UCSD-AML1 (cell line): ENCODE measurements around the gene ENTPD6.

Experiments
- DNase-seq: peaks from one replicate; lab custom pipeline; 2025; ENCODE audit not compliant: unreplicated experiment; lab: John Stamatoyannopoulos, UW

ENTPD6 gene

DNA sequence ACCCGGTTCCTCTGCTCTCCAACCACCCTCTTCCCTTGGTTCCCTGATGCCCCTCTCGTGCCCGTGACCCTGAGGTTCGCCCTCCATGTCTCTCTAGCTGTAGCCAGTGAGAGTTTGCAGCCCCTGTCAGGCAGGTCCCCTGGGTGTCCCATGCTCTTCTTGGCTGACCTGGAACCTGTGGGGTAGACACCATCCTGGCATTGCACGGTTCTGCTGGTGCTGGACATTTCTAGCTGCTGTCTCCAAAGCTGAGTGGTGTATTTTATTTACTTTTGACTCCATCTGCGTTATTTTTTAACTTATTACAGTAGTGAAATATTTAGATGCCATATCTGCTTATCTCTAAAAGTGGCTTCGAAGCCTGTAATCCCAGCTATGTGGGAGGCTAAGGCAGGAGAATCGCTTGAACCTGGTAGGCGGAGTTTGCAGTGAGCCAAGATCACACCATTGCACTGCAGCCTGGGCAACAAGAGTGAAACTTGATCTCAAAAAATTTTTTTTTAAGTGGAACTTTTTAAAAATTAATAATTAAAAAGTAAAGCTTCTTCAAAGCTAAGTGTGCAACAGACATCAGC lies 12.5 kb downstream of the ENTPD6 start:
- no peak for DNase-seq

DNA sequence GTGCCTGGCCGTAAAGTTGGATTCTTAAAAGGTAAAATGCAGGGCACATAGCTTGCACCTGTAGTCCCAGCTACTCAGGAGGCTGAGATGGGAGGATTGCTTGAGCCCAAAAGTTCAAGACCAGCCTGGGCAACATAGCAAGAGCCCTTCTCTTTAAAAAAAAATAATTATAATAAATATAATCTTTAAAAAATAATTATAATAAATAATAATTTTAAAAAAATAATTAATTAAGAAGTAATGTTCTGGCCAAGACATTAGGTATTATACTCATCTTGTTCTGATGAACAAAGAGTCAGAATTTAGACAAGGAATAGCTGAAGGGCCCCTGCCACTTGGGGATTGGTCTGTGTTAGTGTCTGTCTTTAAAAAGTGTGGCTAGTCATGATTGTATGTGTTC lies 13.9 kb downstream of the ENTPD6 start:
- no peak for DNase-seq

DNA sequence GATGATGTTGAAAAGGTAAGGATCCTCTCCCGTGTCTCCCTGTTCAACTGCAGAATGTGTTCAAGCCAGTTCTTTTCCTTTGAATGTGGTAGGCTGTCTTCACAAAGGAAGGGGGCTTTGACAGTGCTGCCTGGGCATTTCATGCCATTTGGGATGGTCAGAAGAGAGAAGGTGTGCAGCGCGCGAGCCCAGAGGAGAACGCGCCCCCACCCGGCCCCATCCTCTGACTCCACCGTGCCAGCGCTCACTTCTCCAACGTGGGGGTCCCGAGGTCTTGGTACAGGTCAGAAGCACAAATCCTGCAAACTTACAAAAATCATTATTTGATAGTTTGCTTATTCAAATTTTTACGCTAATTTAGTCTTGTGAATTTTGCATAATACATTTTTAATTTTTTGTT lies 14.4 kb downstream of the ENTPD6 start:
- no peak for DNase-seq

DNA sequence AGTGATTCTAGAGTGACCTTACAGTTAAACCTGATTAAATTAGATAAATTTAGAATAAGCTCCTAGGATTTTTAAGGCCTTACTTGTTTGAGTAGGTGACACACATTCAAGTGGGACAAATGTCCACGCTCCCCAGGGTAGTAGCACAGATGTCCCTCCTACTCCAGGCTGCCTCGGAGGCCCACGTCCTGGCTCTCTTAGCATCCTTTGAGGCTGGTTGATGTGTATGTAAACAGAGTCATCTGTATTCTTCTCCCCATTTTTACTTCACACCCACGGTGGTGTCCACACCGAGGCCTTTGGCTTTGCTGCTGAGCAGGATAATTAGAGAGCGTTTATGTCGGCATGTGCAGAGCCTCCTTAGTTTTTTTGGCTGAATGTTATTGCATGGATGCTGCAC lies 15.8 kb downstream of the ENTPD6 start:
- no peak for DNase-seq

DNA sequence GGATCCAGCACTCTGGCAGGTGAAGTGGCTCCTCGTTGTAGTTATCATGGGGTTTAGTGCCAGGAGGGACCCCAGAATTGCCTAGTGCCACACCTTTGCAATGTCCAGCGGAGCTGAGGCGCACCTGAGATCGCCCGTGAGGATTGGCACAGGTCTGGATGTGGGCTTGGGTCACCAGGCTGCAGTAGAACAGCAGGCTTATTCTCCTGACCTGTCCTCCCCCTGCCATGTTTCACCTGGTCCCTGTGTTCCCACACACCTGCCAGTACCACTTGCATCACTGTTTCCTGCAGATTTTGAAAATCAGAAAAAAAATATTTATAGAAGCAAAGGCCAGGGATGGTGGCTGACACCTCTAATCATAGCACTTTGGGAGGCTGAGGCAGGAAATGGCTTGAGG lies 16.7 kb downstream of the ENTPD6 start:
- DNase-seq, result no peak

DNA sequence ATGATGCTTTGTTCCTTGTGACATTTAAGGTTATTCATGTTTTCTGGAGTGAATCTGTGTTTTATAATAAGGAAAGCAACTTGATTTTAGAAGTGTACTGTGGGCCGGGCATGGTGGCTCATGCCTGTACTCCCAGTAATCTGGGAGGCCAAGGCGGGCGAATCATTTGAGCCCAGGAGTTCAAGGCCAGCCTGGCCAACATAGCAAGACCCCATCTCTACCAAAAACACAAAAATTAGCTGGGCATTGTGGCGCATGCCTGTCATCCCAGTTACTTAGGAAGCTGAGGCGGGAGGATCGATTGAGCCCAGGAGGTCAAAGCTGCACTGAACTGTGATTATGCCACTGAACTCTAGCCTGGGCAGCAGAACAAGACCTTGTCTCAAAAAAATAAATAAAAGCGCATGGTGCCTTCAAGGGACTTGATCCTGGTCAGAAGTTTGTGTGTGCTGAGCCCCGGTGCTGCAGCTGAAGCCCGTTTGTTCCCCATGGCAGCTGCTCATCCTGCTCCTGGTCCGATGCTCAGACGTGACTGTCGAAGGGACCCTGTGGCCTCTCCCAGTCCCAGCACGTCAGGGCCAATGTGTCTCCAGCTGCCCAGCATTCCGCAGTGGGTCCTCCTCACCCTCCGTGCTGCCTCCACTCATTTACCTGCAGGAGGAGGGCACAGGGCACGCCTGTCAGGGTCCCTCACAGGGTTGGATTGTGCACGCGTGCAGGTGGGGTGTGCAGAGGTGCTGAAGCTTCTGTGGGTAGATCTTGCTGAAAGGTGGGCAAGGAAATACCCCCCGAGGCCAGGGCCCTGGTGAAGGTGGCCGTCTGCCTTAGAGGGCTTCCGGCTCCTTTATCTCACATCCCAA lies 18.3 kb downstream of the ENTPD6 start:
- no peak for DNase-seq

DNA sequence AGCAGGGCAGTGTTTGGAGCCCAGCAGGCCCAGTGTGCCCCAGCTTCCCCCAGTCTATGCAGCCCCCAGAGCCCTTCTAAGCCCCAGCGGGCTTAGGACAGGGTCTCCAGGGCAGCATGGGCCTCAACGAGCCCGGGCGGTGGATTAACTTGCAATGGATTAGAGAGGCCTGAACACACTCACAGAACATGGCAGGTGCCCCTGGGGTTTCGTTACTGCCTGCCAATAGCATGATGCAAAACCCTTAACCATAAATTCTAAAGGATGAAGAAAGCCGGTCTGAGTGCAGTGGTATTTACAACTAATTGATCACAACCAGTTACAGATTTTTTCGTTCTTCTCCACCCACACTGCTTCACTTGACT lies 18.9 kb downstream of the ENTPD6 start:
- DNase-seq, result no peak

DNA sequence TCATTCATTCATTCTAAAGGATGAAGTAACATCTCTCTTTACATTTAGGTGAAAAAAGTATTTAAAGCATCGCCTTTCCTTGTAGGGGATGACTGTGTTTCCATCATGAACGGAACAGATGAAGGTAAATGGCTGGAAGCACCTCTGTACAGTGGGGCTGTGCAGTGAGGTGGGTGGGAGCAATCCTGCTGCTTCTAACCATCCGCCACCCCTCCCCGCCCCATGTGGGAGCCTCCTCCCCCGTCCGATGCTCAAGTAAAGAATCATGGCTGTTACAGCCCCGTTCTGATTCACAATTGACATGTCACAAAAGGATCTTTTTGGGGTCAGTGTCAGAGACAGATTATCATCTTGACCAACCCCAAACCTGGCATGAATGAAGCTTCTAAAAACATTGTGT lies 19.3 kb downstream of the ENTPD6 start:
- no peak for DNase-seq

DNA sequence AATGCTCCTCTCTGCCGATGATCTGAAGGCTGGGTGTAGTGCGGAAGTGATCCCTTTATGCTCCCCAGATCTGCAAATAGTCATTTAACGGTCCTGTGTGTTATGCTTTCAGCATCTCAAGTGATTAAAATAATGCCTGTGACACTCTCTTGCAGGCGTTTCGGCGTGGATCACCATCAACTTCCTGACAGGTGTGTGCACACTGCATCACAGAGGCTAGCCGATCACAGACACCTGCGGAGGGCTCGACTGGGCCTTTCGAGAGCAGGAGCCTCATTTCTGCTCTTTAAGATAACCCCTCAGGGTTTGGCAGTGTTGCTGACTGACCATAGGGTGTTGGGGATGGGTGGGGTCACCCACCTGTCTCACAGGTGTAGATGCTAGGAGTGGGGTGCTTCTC lies 20.0 kb downstream of the ENTPD6 start:
- no peak for DNase-seq

DNA sequence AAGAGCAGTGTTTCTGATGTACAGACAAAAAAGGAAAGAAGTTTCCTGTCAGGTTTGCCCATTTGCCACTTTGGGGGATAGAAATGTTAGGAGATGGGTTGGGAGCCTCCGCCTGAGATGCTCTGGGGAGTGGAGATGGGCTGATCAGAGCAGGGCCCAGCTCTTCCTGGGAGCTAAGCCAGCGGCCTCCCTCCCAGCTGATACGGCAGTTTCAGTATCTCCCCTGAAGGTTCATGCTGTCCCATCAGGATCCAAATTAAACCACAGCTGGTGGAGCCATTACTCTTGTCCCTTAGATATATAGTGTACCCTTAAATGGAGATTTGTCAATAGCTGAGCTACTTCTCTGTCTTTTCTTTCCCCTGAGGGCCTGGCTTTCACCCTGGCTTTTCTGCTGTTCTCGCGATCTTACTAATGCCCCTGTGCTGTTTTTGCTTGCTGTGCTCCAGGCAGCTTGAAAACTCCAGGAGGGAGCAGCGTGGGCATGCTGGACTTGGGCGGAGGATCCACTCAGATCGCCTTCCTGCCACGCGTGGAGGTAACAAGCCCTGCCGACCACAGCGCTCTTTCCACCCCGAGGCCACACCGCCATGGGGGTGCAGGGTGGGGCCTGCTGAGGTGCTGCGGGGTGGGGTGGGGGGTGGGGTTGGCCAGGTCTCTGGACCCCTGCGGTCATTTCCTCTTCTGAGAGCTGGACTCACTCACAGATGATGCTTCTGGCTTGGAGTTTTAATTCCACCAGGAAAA lies 20.9 kb downstream of the ENTPD6 start:
- no peak for DNase-seq

DNA sequence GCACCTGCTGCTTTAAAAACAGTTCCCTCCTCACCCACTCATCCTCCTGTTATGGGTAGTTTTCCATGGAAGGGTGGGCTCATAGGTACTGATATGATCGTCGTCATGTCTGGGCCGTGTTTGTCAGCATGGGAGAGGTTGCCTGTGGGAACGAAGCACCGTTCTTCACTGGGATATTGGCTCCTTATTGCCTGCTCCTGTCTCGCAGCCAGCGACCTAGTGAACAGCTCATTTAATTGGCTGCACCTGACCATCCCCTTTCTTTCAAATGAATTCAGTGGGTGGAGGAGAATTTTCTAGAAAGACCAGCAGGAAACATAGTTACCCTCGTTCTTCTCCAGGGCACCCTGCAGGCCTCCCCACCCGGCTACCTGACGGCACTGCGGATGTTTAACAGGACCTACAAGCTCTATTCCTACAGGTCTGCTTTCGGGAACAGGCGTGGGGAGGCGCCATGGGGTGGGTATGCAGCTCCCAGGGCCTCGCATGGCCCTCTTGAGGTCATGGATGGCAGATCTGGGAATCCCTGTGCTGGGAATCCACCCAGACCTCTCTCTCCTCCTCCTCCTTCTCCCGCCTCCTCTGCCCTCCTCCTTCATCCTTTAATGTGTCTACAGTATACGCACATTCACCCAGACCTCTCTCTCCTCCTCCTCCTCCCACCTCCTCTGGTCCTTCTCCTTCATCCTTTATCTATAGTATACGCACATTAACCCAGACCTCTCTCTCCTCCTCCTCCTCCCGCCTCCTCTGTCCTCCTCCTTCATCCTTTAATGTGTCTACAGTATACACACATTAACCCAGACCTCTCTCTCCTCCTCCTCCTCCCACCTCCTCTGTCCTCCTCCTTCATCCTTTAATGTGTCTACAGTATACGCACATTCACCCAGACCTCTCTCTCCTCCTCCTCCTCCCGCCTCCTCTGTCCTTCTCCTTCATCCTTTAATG lies 21.9 kb downstream of the ENTPD6 start:
- no peak for DNase-seq

DNA sequence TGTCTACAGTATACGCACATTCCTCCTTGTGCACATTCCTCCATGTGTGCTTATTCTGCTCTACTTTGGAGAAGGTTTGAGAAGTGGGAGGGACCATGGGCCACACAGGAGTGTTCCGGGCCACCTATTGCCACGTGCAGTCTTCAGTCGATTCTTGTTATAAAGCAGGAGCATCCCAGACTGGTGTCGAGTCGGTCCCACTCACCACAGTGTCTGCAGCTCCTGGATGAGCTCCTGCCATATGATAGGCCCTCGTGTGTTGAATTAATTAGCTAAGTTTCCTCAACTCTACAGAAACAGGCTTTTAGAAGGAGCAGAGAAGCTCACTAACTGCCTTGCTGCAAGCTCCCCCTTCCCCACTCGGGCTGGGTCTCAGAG lies 22.6 kb downstream of the ENTPD6 start:
- no peak for DNase-seq

DNA sequence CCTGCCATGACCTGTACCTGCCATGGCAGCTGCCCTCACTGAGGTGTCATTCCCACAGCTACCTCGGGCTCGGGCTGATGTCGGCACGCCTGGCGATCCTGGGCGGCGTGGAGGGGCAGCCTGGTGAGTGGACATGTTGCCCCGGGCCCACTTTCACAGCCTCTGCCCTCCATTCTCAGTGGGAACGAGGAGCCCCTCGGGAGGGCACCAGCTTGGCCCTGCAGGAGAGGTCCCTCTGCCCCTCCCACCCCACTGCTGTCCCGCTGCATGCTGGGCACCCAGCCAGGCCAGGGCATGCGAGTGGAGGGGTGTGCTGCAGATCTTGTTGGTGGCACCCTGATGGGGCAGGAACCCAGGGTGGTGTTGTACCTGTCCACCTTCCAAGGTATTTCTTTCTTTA lies 23.0 kb downstream of the ENTPD6 start:
- DNase-seq, result no peak

DNA sequence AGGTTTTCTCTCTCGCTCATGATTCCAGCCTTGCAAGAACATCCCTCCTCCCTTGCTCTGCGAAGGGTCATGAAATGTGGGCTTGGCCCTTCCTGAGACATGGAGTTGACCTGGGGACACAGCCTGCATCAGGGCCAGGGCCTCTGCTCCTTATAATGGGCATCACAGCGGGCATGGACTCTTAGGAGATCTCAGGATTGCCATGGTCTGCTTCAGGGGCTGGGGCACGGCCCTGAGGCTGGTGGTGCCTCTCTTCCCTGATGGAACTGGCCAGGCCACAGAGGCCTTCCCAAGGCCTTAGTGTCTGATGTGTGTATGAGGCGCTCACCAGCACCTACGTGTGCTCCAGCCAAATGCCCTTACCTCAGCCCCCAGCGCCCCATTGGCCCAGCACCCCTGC lies 23.9 kb downstream of the ENTPD6 start:
- no peak for DNase-seq

DNA sequence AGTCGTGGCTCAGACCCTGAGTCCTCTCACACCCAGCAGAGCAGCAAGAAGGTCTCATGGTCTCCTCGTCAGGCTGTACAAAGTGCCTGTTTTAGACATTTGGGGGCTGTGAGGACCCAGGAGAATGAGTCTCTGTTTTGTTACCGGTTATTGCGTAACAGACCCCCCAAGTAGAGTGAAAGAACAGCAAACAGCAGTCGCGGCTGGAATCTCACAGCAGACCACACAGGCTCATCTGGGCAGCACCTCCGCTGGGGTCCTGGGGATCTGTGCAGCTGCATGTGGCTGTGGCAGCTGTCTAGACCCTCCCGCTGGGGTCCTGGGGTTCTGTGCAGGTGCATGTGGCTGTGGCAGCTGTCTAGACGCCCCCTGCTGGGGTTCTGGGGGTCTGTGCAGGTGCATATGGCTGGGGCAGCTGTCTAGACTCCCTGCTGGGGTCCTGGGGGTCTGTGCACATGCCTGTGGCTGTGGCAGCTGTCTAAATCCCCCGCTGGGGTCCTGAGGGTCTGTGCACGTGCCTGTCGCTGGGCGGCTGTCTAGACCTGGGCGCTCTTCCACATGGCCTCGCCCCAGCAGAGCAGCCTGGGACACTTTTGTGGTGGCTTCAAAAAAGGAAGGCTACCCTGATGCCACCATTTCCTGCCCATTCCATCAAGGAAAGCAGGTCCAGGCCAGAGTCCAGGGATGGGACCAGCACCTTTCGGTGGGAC lies 24.7 kb downstream of the ENTPD6 start:
- no peak for DNase-seq

DNA sequence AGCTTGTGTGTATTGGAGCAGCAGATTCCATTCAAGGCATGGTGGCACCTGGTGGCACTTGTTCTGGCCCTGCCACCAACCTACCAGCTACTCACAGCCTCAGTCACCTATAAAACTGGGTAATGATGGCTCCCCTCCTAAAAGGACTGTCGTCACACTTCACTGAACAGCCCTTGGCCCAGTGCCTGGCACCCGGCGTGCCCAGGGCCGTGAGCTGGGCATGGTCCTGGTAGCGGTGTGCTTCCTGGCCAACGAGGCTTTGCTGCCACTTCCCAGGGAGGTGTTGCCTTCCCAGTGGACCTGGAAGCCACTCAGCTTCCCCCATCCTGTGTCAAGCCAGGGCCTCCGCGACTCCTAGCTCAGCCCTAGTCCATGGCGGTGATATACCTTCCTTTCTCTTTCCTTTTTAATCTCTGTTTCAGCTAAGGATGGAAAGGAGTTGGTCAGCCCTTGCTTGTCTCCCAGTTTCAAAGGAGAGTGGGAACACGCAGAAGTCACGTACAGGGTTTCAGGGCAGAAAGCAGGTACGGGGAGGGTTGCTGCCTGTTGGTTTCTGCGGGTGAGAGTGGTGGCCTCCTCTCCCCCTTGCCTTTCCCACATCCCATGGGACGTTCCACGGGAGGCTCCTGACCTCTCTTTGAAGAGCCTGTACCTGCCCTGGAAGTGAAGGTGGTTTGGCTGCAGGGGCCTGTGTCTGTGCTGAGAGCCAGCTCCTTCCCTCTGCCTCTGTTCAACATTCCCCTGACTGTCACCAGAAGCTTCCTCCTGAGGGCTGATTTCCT lies 25.5 kb downstream of the ENTPD6 start:
- DNase-seq, result no peak

DNA sequence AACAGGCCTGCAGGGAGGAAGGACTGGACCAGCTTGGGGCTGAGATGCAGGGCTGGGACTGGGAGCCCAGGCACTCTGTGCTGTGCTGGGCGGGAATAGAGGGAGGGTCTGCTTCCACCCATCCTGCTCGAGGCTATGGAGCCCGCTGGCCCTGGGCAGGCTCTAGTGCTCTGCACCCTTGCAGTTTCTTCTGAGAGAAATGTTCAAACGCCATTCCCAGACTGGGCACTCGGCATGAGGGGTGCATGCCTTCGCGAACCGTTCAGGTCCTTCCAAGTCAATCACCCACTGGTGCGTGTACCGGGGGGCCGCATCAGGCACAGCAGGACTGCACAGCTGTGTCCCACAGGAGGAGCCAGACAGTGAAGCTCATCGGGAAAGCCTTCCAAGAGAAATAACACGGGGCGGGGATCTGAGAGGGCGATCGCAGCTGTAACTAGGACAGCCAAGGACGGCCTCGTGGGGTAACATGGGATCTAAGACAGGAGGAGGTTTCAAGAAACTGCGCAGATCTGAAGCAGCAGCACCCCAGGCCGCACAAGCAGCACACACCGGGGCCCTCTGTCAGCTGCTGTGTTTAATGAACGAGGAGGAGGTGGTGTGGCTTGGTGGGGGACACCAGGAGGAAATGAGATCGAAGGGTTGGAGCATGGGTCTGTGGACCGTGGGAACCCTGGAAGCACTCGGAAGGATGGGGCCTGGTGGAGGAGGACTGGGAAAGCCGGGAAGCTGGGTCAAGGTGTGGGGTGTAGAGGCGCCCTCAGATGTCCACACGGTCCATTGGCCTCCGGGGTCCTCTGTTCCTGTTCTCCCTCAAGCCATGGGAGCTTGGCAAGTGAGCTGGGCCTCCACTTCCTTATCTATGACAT lies 26.3 kb downstream of the ENTPD6 start:
- no peak for DNase-seq

DNA sequence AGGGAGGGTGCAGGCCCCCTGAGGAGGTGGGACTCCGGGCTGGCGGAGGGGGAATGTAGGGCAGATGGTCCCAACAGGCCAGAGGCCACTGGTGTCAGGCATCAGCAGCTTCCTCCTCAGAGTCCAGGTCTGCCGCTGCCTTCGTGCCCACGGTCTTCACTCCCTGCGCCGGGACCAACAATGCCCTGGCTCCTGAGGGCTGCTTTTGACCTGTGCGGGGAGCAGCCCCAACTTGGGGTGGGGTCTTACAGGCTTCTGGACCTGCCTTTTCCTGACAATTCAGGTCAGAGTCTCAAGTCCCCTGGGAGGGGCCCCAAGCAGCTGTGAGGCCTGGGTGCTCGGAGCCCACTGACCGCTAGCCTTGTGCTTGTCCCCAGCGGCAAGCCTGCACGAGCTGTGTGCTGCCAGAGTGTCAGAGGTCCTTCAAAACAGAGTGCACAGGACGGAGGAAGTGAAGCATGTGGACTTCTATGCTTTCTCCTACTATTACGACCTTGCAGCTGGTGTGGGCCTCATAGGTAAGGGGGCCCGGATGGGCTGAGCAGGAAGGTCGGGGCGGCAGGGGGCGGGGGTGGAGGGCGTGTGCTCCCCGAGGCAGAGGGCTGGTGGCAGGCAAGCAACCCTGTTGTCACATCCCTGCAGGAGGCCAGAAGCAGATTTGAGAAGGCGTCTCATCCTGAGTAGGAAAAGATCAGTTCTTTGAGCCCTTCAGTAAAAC lies 27.1 kb downstream of the ENTPD6 start:
- no peak for DNase-seq
